OCI-LY7 (cell line): ENCODE results near the gene ALDH1L1. TPM values are rescaled to one million over a fixed set of nuclear protein-coding genes. Genes with fewer than 3 reads are reported as not detected.
A peak's percentile ranks its signal among the peaks of the same experiment; 100 is the strongest.

ENCODE experiments used
- BruUV-seq: library from RNA; stranded (reverse); fragments of 400-500 nt; replicated peaks from 2 replicates; lab custom pipeline; 2021; lab: Mats Ljungman, UMichigan
- CTCF ChIA-PET: fragments of 300-600 bp; sonication (Branson Sonifier 250); formaldehyde crosslinking; loops from one replicate; lab custom pipeline; 2022; ENCODE audit warnings: antibody characterized with exemption; ENCODE audit not compliant: unreplicated experiment; lab: Charles Lee
- POLR2A ChIA-PET: fragments of 300-600 bp; sonication (Branson Sonifier 250); formaldehyde crosslinking; loops from one replicate; lab custom pipeline; 2022; ENCODE audit warnings: antibody characterized with exemption; lab: Charles Lee
- DNase-seq: peaks from one replicate; pipeline ENCODE4 v3.0.0-alpha.2; 2015; ENCODE audit warnings: low spot score
- H2AFZ ChIP-seq: fragments of 200-600 bp; sonication (generic), shearing (Covaris generic); 2 replicates; pipeline ENCODE4 v1.6.1; 2014; ENCODE audit warnings: mild to moderate bottlenecking, antibody characterized with exemption, low read length, moderate library complexity
- H3K27ac ChIP-seq: fragments of 200-600 bp; sonication (generic); 2 replicates; pipeline ENCODE4 v1.5.1; 2014; ENCODE audit warnings: mixed run types, low read depth, mild to moderate bottlenecking, moderate library complexity, low read length, inconsistent platforms; ENCODE audit not compliant: poor library complexity, severe bottlenecking
- H3K36me3 ChIP-seq: fragments of 200-600 bp; sonication (generic); 2 replicates; pipeline ENCODE4 v1.6.1; 2014; ENCODE audit warnings: mild to moderate bottlenecking, antibody characterized with exemption, low read length, moderate library complexity, mixed read lengths; ENCODE audit not compliant: insufficient read depth
- H3K4me1 ChIP-seq: fragments of 200-600 bp; sonication (generic); 2 replicates; pipeline ENCODE4 v1.5.1; 2014; ENCODE audit warnings: mild to moderate bottlenecking, low read length; ENCODE audit not compliant: insufficient read depth, poor library complexity, severe bottlenecking
- H3K4me2 ChIP-seq: fragments of 200-600 bp; sonication (generic); 2 replicates; pipeline ENCODE4 v1.6.1; 2014; ENCODE audit warnings: mild to moderate bottlenecking, low read length
- H3K4me3 ChIP-seq: fragments of 200-600 bp; sonication (generic); 2 replicates; pipeline ENCODE4 v1.5.1; 2014; ENCODE audit warnings: mild to moderate bottlenecking, low read depth, low read length; ENCODE audit not compliant: poor library complexity, severe bottlenecking
- H3K79me2 ChIP-seq: fragments of 200-600 bp; sonication (generic); 2 replicates; pipeline ENCODE4 v1.6.1; 2016; ENCODE audit warnings: low read depth, mild to moderate bottlenecking, low read length, moderate library complexity, mixed read lengths; ENCODE audit not compliant: insufficient read depth
- H3K9me2 ChIP-seq: fragments of 200-600 bp; sonication (generic); 2 replicates; pipeline ENCODE4 v1.6.1; 2016; ENCODE audit warnings: mild to moderate bottlenecking, low read length, mixed read lengths; ENCODE audit not compliant: insufficient read depth
- H3K9me3 ChIP-seq: fragments of 200-600 bp; sonication (generic); 2 replicates; pipeline ENCODE4 v1.6.1; 2014; ENCODE audit warnings: mild to moderate bottlenecking, mixed run types, low read length, mixed read lengths
- H4K20me1 ChIP-seq: fragments of 200-600 bp; sonication (generic); 2 replicates; pipeline ENCODE4 v1.6.1; 2014; ENCODE audit warnings: mild to moderate bottlenecking, antibody characterized with exemption, low read length, moderate library complexity, mixed read lengths; ENCODE audit not compliant: insufficient read depth
- EZH2phosphoT487 ChIP-seq: fragments of 200-600 bp; sonication (generic); IDR thresholded peaks from 2 replicates; pipeline ENCODE4 v1.6.1; 2018; ENCODE audit warnings: low read depth, borderline replicate concordance, mild to moderate bottlenecking, mixed run types, antibody characterized with exemption, low read length, moderate library complexity, mixed read lengths
- intact Hi-C: fragments of 100-400 bp; cut with micrococcal nuclease; formaldehyde crosslinking; loops from one replicate; pipeline ENCODE4 v1.10.0; 2022; ENCODE audit not compliant: unreplicated experiment
- total RNA-seq, 2 experiments: library from RNA; depleted of rRNA in 1 of 2; stranded (reverse); fragments of >200 nt in 1 of 2; shearing (Covaris generic) in 1 of 2; gene quantifications; 2 replicates each; pipeline ENCODE4 v1.2.3, GENCODE V29; 2014 to 2022
- TF ChIP-seq, protein P1 (sequence below): fragments of 200-600 bp; sonication (generic); conservative IDR thresholded peaks from 2 replicates; pipeline ENCODE4 v1.5.1; 2014; ENCODE audit warnings: mild to moderate bottlenecking, antibody characterized with exemption, low read length, moderate library complexity, mixed read lengths

Gene ALDH1L1
- total RNA-seq, 2 experiments from 2014 or later = not detected

GRCh38 chr3:126134219-126134975, 46.0 kb downstream of the ALDH1L1 start:
- Histone ChIP-seq H3K27ac (no peak overlapping the region), H2AFZ (no peak overlapping the region), H3K36me3 (no peaks in the 10 kb centered on the region), H3K9me2 (no peaks in the 10 kb centered on the region), H3K4me3 (no peak overlapping the region), H3K9me3 (no peaks in the 10 kb centered on the region), H4K20me1 (no peaks in the 10 kb centered on the region), H3K4me1 (no peaks in the 10 kb centered on the region), H3K4me2 (no peak overlapping the region), H3K79me2 (no peaks in the 10 kb centered on the region)
- DNase-seq = peak; percentile 54
- ChIA-PET POLR2A (no interaction called here), CTCF (interaction anchor here (0.6 kb wide), 3 partner anchors 291 to 931 kb away, joined by 3 read pairs; no protein-coding TSS in a partner anchor)
- no TSS peak for BruUV-seq
- intact Hi-C loops = loop anchor here (1.0 kb wide), 2 partner anchors 112 to 255 kb away; no protein-coding TSS in a partner anchor
- no peak for TF ChIP-seq EZH2phosphoT487
- TF ChIP-seq, protein P1, sequence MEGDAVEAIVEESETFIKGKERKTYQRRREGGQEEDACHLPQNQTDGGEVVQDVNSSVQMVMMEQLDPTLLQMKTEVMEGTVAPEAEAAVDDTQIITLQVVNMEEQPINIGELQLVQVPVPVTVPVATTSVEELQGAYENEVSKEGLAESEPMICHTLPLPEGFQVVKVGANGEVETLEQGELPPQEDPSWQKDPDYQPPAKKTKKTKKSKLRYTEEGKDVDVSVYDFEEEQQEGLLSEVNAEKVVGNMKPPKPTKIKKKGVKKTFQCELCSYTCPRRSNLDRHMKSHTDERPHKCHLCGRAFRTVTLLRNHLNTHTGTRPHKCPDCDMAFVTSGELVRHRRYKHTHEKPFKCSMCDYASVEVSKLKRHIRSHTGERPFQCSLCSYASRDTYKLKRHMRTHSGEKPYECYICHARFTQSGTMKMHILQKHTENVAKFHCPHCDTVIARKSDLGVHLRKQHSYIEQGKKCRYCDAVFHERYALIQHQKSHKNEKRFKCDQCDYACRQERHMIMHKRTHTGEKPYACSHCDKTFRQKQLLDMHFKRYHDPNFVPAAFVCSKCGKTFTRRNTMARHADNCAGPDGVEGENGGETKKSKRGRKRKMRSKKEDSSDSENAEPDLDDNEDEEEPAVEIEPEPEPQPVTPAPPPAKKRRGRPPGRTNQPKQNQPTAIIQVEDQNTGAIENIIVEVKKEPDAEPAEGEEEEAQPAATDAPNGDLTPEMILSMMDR = peak; percentile 80

- ChIA-PET POLR2A (no interaction called here), CTCF (interaction anchor here (0.6 kb wide), 2 partner anchors 292 to 931 kb away, joined by 3 read pairs; no protein-coding TSS in a partner anchor)
- Histone ChIP-seq H3K36me3 (no peaks in the 10 kb centered on the region), H3K27ac (no peak overlapping the region), H3K4me3 (no peak overlapping the region), H3K9me3 (no peaks in the 10 kb centered on the region), H4K20me1 (no peaks in the 10 kb centered on the region), H3K79me2 (no peaks in the 10 kb centered on the region), H3K4me2 (no peak overlapping the region), H2AFZ (no peak overlapping the region), H3K4me1 (no peaks in the 10 kb centered on the region), H3K9me2 (no peaks in the 10 kb centered on the region)
- intact Hi-C loops = loop anchor here (1.0 kb wide), 2 partner anchors 113 to 256 kb away; no protein-coding TSS in a partner anchor
- BruUV-seq = no TSS peak
- TF ChIP-seq EZH2phosphoT487 = no peak
- TF ChIP-seq, protein P1 = no peak
- no peak for DNase-seq
Observed at GRCh38 chr3:126133606-126134005, 46.8 kb downstream of the ALDH1L1 start.
